AML-193 (cell line): ENCODE measurements around the gene VAMP3.

Experiments
- DNase-seq, 2 experiments: peaks; one replicate each; lab custom pipeline; 2025; lab: John Stamatoyannopoulos, UW

The VAMP3 gene

DNA sequence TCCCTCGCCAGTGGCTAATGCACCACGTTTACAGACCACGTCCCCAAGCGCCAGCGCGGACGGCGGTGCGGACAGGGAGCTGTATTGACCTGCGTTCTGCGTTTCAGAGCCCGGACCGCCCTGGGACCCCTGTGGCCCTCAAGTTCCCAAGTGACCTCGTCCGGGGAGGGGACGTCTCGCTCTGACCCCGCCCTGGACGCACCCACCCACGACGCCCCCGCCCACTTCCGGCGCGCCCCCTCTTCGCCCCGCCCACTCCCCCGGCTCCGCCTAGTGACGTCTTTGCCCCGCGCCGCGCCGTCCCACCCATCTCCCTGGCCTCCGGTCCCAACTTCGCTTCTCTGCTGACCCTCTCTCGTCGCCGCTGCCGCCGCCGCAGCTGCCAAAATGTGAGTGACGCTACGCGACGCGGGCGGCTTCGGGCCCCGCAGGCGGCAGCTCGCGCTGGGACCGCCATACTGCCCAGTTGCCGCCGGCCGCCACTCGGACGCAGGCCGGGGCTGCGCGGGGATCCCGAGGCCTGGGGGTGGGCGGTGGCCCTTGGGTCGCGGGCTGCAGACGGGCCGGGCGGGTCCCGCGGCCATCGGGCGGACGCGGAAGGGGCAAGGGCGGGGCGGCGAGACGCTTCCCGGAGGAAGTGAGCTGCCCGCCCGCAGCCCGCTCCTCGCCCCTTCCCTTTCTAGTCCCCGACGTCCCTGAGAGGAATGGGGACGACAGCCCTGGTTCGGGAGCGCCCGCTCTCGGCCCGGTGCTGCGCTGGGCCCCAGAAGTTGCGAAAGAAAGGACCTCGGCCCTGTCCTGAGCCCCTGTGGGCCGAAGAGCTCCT lies at the start of gene VAMP3:
TSS of gene VAMP3 (plus strand) at position 300 of the 826 bp plus-strand sequence. CDS start at position 388, 88 bp downstream.
- peak; percentile 47 to 63 for DNase-seq

DNA sequence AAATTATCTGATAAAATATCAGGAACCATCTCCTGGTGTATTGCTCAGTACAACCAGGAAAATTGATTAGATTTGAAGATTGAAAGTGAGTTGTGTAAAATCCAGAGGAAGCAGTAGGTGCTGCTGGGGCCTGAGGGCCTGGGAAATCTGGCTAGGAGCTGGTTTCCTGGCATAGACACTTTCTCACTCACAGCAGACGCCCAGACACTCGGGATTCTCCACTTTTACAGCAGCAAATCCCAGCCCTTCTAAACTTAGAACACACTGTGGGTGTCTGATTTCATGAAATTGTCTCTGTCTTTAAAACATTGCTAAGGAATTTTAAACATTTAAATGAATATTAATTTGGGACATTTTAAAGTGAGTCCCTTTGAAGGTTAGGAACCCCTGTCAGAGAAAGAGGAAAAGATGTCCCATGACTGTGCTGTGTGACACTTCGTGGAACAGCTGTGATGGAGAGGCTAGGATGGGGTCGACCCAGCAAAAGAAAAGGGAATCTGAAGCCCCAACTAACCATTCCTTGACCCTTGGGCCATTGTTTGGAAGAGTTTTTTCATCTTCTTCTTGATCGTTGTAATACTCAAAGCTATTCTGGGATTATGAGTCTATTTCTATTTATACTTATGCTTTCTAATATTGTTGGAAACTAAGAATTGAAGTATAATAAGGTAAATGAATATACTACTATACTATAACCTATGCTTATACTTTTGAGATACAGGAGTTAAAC lies 49.0 kb upstream of the VAMP3 start:
- DNase-seq: no peak

GRCh38 chr1:7722670-7723012 lies 48.5 kb upstream of the VAMP3 start:
- no peak for DNase-seq

DNA sequence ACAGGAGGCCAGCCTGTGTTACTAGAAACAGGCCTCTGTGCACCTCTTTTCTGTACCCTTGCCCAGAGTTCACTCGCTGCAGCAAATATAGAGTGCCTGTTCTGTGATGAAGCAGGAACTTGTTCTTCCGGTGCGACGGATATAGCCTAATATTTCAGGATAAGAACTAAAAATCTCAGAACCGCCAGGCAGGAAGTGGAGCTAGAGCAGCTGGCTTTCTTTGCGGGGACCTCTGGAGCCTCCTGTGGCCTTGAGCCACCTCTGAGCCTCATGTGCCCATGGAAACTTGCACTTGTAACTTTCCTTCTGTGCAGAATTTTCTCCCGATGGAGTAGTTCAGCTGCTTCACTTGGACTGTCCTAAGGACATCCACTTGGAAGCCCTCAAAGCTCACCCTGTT lies 44.5 kb upstream of the VAMP3 start:
- no peak for DNase-seq

- no peak for DNase-seq
These were observed 43.2 kb upstream of the VAMP3 start for GRCh38 chr1:7727809-7728471.

DNA sequence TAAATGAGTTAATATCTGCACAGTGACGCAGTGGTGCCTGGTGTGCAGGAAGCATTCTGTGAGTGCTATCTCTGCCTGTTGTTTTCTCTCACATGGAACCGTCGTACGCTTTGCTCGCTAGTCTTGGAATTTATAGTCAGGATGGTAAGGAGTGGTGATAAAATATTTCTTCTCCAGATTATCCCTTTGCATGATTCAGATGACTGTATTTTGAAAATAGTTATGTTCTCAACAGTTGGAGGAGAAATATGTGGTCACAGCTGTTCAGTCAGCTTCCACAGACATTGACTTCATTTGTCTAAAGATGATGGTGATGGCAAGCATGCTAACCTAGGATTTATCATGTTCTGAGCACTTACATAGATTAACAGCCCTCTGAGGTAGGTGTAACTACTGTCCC lies 41.3 kb upstream of the VAMP3 start:
- DNase-seq: no peak

GRCh38 chr1:7732331-7732730 lies 38.8 kb upstream of the VAMP3 start:
- DNase-seq: no peak

GRCh38 chr1:7733276-7733675 lies 37.8 kb upstream of the VAMP3 start:
- DNase-seq: no peak

DNA sequence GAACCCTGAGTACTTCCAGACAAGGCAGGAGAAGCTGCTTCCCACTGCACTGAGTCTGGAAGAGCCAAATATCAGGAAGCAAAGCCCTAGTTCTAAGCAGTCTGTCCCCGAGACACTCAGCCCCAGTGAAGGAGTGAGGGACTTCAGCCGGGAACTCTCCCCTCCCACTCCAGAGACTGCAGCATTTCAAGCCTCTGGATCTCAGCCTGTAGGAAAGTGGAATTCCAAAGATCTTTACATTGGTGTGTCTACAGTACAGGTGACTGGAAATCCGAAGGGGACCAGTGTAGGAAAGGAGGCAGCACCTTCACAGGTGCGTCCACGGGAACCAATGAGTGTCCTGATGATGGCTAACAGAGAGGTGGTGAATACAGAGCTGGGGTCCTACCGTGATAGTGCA lies 33.1 kb upstream of the VAMP3 start:
- DNase-seq: no peak

DNA sequence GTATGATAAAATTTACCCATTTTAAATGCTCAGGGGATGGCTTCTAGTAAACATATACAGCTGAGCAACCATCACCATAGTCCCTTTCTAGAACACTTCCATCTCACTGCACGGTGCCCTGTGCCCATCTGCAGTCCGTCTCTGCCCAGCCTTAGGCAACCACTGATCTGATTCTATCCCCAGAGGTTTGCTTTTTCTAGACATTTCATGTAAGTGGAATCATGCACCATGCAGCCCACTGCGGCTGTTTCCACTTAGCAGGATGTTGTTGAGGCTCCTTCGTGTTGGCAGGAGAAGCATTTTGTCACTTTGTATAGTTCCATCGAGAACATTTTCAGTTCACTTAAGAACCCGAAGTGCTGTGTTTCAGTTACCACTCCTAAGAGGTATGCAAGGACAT lies 27.8 kb upstream of the VAMP3 start:
- no peak for DNase-seq

- DNase-seq: no peak
These were observed 26.2 kb upstream of the VAMP3 start for GRCh38 chr1:7744882-7745281.

DNA sequence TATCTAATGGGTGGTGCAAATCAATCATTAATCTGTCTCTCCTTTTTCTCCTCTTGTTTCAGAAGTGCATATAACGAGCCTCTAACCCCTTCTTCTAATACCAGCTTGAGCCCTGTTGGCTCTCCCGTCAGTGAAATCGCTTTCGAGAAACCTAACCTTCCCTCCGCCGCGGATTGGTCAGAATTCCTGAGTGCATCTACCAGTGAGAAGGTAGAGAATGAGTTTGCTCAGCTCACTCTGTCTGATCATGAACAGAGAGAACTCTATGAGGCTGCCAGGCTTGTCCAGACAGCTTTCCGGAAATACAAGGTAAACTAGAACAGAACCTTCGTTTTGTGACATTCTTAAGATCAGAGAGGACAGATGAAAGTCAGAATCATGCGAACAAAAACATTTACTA lies 25.3 kb upstream of the VAMP3 start:
- no peak for DNase-seq

DNA sequence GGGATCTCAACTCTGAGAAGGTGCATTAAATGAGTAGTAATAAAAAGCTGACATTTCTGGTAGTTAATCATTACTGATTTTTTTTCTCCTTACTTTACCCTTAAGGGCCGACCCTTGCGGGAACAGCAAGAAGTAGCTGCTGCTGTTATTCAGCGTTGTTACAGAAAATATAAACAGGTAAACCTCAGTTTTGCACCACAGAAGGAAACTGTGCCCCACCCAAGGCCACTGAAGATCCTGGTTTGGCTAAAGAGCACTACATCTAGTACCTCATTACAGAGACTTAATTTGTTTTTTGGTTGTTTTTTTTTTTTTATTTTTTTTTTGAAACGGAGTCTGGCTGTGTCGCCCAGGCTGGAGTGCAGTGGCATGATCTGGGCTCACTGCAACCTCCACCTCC lies 23.5 kb upstream of the VAMP3 start:
- DNase-seq: no peak

DNA sequence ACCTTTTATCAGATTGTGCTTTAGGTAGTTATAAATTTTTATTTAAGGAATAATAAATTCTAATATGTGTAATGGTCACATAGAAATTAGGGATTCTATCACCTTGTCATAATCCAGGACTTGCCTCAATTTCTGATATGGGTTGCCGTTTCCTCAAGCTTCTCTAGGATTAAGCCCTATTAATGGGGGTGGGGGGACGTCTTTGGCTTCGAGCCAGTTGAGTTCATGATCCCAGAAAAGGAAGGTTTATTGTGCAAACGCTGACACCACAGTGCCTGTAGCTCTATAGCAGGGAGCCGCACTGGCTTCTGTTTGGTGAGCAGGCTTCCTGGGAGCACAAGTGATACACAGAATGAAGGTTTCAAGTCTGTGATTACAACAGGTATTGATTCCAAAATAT lies 22.0 kb upstream of the VAMP3 start:
- no peak for DNase-seq

DNA sequence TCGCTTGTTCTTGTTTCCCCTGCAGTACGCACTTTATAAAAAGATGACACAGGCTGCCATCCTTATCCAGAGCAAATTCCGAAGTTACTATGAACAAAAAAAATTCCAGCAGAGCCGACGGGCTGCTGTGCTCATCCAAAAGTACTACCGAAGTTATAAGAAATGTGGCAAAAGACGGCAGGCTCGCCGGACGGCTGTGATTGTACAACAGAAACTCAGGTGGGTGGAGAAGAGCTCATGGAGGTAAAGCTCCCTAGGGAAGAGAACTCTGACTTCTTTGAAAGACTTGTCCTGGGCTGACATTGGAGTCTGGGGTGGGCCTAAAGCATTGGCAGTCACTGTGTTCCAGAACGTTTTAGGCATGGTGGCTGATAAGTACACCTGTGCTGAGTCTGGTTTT lies 19.9 kb upstream of the VAMP3 start:
- no peak for DNase-seq

GRCh38 chr1:7752512-7753417 lies 18.3 kb upstream of the VAMP3 start:
- DNase-seq: peak; percentile 51 to 58

DNA sequence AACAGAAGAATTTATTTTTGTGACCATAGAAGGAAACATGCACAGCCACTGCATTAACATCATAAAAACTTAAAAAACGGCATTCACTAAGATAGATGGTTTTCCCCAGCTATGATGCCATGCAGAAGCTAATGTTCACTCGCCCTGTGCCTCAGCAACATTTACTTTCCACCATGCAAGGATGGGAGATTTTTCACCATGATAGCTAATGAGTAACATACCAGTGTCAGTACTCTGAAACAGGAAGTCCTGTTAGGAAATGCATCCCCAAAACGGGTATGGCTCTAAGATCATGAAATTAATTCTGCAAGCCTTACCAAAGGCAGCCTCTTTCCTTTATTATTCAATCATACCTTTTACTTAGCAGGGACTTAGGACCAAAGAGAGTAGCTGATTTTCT lies 17.5 kb upstream of the VAMP3 start:
- peak; percentile 24 to 44 for DNase-seq

GRCh38 chr1:7754234-7754633 lies 16.9 kb upstream of the VAMP3 start:
- no peak for DNase-seq

GRCh38 chr1:7755448-7755847 lies 15.6 kb upstream of the VAMP3 start:
- peak; percentile 9 to 24 for DNase-seq

GRCh38 chr1:7760245-7760644 lies 10.9 kb upstream of the VAMP3 start:
- no peak for DNase-seq

DNA sequence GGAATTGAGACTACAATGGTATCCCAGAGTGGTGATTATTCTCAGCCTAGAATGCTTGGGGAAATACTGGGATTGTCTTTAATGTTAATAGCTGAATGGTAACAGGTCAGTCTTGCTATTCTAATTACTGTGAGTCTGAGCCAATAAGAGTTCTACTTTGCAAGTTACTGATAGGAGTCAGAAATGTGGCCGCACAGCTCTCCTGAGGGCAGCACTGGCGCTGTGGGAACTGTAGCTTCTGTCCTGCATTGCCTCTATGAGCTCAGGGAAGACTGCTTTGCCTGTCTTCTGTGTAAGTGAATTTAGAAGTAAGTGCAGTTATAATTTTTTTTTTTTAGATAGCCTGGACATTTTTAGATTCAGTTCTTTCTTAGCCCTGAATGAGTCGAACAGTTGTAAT lies 10.0 kb upstream of the VAMP3 start:
- DNase-seq: no peak

DNA sequence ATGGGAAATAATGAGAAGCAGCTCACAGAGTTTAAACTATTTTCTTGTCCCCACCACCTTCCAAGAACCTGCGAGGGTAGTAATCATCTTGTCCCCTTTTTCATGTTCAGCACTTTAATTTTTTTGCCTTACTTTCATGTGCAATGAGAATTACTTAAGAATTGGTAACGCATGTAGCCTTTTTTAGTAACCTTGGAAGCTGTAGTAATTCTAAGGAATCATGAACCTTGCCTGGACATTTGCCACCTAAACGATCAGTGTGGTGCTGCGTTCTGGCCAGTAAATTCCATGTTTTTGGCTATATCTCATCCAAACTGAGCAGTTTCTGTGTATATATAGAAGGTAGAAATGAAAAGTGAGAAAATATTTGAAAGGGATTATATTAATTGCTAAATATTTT lies 3.9 kb upstream of the VAMP3 start:
- DNase-seq: no peak
